HG03439 (cell line): ENCODE results near the gene ZNF365.

Source experiments
- ATAC-seq: cut with Tn5 transposase; IDR thresholded peaks from one replicate; pipeline ENCODE4 v1.9.1; 2021; ENCODE audit warnings: mild to moderate bottlenecking, moderate library complexity; ENCODE audit not compliant: unreplicated experiment

ZNF365 gene

DNA sequence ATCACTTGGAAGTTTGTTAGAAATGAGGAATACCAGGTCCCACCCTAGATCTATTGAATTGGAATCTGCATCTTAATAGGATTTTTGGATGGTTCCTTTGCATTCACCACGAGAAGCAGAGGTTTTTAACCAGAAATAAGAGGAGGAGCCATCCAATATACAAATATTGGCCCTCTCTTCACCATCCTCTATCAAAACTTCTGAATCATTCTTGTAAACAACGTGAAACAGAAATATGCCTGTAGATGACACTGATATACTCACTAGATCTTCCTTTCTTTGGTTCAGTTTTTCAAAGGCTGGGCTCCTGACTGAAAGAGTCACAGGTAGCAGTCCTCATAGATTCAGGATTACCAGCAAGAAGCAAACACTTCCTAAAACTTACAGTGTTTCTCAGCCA lies 39.5 kb downstream of the ZNF365 start:
- no peak for ATAC-seq

DNA sequence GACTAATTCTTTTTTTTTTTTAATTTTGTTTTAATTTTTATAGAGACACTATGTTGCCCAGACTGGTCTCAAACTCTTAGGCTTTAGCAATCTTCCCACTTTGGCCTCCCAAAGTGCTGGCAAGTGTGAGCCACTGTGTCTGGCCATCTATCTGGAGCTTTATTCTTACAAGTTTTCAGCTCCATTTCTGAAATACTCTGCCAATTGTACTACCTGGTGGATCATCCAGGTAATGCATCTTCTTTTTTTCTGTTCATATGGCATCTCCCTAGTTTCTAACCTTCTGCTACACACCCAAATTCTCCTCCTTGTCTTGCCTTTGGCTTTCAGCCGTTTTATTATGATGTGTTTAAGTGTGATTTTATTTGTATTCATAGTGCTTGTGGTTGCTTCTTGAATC lies 40.2 kb downstream of the ZNF365 start:
- ATAC-seq: no peak

DNA sequence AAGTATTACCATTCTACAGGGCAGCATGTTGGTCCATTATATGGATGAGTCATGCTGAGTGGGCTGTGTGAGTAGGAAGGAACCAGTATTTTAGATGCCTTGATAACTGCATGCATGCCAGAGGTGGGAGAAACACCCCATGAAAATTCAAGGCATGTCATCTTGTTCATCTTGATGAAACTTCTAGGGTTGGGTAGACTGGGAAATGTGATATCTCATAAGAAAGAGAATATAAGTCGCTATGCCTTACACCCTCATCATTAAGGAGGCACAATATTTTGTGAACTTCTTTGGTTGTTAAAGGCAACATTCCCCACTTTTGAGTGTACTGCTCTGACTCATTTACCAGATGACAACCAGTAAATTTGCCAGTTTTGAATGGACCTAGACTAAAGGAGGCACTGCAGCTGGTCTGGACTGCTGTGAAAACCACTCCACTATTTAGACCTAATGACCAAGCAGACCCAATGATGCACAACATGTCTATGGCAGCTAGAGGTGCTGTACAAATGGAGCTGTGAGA lies 48.0 kb downstream of the ZNF365 start:
- no peak for ATAC-seq

DNA sequence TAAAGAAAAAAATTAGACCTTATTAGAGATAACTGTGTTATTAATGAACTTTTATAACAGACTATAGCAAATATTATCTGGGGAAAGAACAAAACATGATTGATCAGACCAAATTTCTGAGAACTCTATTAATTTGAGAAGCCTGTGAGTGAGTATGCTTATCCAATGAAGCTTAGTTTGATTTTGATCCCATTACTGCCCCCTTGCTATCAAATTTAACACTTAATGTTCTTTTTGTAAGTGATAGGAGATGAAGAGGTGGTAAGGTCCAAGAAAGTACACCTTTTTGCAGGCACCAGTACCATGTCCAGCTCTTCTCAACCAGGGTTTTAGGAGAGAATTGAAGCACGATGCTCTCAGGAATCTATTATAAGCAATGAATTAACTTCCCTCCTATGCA lies 49.9 kb downstream of the ZNF365 start:
- ATAC-seq: no peak

DNA sequence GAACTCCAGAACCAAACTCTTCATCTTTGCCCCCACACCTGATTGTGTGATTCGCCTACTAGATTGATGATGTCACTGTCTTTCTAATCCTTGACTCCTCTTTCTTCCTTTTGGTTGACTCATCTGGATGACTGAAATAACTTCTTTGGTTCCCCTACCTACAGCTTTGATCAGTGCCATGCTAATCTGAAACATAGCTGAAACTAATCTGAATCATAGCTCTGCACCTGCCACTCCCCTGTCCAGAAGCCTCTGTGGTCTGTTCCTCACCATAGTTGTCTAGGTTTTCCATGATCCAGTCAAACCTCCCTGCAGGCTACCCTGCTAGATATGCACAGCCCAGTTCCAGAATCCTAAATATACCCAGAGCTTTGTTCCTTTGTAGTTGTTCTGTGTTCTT lies 51.9 kb downstream of the ZNF365 start:
- ATAC-seq: no peak

DNA sequence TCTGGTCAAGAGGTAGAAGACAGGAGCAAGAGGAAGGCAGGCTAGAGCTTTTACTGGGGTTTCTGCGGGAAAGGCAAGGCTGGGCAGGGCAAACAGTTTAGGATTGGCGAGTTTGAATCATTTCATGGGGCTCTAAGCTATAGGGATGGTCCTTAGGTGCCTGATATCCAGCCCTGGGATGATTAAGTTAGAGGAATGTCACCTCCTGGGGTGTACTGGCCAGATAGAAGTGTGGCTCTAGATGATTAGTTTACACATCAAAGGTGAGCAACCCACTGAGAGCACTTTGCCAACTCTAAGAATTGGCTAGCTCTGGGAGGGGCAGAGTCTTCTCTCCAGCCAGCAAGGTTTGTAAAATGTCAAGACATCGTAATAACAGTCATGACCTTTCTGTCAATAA lies 52.4 kb downstream of the ZNF365 start:
- no peak for ATAC-seq

DNA sequence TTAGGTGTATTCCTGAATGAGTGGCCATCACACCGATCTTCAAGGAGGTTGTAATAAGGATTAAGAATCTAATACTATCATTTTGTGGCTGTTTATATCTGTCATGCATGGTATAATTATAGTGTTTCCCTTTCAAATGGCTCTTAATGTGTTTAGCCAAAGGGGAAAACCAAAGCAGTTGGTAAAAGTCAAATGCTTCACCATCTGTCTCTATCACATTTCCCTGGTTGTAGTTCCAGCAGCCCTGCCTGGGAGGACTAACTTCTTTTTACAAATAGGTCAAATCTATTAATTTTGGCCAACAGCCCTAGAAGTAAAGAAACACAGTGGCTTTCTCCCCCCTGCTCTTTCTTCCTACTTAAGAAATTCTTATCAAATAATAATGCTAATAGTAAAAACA lies 56.7 kb downstream of the ZNF365 start:
- ATAC-seq: no peak

DNA sequence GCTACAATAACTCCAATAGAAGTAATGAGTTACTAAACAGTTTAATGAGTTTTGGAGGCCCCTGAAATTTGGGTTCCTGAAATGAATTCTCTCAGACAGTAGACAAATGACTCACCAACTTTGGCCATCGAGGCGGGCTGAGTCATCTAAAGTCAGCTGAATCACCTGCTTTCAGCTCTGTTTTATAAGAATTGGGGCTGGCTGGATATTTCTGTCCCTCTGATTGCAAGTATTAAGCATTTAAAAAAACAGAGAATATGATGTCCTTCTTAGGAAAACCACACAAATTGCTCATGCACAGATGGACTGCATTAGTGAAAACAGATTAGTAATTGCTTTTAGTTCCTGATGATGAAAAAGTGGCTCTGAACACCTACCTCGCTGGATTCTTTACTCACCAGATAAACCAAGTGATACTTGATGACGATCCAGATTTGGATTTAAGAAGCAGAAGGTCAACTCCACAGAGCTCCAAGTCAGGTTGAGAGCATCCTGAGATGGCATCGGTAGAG lies 59.1 kb downstream of the ZNF365 start:
- ATAC-seq: peak; percentile 92

DNA sequence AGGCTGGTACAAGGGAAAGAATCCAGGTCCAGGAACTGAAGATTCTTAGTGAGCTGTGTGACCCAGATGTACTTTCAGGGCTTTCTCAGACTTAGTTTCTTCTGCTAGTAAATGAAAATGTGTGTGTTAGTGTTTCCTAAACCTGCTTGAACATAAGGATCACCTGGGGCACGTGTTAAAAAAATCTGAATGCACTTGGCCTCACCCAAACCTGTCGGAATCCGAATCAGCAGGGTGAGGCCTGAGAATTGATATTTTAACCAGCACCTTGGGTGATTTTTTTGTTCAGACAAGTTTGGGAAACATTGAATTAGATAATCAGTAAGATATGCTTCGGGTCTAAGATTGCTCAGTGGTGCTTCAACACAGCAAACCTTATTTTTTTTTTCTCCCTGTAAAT lies 59.7 kb downstream of the ZNF365 start:
- no peak for ATAC-seq

DNA sequence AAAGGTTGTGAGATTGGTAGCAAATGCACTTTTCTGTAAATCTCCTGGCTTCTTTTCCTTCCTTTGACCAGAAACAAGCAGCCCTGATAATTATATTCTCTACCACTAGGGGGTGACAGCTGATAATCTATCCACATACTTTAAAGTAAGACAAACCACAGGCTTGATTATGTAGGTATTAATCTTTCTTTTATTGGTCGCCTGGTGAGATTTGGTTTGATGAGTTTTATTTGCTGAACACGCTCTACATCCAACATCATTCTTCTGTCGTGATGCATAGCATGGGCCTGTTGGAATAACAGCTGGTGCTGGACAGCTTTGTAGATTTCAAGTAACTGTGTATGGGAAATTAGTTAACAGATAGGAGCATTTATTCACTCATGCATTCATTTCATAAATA lies 63.5 kb downstream of the ZNF365 start:
- peak; percentile 47 for ATAC-seq

DNA sequence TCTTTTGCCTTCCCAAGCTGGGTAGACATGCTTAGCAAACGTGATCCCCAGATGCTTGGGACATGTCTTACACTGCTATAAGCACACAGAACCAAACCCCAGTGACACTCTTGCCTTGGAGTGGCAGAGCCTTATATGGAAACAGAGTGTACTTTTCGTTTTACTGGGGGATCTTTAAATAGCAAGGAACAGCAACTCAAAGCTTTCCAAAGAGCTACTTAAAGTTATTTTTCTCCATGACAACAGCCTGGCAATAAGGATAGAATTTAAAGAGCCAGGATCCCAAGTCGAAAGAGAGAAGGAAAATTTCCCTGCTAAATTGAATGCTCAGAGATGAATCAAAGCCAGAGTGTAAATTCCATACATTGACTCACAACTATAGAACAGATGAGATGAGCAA lies 67.8 kb downstream of the ZNF365 start:
- ATAC-seq: no peak

DNA sequence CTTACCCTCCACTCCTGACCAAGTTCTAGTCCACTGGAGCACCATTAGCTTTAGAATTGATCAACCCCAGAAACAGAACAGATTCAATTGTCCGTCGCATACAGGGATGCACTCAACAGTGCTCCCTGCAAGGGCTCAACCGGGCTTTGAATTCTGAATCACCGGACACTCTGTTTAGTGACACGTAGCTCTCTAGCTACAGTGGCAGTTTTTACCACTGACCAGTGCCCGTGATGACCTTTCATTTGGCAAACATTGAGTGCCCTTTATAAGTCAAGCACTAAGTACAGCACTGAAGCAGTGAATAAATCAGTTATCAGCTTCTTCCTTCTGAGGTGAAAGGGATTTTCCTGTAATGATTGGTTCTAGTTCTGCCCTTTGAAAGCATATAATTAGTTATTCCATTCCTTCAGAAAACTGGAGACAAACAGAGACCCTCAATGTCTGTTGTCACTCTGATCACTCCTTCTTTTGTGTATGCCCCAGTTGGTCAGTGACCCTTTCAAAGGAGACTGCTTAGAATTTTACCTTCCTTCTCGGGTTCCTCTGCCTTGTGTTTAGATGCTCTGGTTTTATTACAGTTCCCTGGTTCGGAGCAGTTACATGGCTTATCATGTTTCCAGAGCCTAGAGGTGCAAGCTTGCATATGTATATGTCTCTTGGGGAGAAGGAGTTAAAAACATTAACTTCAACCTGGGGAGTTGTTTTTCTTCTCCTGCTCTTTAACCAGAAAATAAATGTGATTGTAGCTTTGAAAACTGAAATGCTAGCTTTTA lies 68.9 kb downstream of the ZNF365 start:
- ATAC-seq: no peak

DNA sequence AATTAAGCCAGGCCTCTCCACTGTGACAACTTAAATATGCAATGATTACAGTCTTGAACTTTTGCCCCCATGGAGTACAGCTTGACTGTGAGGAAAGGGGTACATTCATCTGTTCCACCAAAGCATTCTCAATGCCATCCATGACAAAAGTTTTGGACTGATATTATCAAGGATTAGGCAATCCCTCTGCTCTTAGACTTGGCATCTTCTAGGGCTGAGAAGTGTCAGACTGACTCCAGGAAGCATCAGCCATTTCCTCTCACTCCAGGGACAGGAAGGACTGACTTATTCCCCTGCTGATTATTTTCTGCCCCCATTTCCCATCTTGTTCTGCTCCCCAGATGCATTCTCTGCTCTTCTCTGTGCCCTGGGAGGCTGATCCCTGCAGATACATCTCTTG lies 69.7 kb downstream of the ZNF365 start:
- ATAC-seq: no peak

DNA sequence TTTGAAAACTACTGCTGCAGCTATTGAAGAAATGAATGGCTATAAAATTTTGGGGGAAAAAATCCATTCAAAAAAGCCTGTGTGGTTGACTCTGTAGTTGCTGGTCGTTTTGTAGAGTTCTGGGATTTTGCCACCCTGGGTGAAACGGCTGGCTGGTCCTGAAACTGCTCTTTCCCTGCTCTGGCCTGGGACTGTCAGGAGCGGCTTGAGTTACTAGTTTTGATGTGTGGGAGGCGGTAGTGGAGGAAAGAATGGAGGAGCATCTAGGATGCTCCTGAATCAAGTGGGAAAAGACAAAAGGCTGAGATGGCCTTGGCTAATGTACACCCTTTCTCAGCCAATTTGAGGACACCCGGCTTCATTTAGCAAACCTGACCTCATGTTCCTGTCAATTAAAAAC lies 72.5 kb downstream of the ZNF365 start:
- ATAC-seq: no peak

DNA sequence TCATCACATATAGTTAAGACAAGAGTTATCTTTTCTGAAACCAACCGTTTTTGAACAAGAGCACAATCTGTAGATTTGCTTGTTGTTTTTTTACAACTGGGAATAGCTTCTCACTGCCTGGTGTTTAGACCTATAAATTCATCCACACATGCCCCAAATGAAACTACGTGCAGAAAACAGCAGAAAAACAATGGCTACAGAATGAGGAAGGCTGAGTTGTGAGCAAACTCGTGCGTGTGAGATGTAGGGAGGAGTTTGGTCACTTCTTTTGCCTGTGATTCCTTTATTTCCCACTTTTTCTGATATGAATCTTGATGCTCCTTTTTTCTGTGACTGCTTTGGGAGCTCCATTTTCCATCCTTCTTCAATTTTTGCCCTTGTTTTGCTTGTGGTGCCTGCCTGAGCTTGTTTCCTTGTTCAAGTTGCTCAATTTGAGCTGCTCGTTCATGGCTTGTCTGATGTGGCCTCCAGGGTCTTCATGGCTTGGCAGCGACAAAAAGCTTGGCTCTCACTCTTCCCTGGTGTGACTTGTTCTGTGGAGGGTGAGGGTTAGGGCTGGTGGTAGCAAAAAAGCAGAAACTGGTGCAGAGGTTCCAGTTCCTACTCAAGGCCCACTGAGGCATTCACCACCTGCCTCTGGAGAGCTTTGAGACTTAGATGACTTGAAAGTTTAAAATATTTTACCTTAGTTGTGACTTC lies 76.9 kb downstream of the ZNF365 start:
- ATAC-seq: no peak

DNA sequence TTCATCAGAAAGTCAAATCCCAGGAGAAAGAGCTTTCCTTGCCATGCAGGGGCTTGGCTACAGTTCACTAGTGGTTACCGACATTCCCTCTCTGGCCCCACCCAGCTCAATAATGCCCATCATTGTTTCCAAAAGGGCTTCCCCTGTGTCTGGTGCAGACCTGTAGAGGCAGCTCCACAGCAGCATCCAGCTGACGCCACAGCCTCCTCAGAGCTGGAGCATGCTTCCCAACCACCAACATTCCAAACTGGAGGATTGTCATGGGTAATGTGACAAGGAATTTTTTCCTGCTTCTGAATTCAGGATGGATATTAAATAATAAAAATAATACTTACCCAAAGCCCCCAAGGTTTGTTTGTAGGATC lies 77.4 kb downstream of the ZNF365 start:
- no peak for ATAC-seq
